ENCODE results near the gene PIP4K2A. TPM values are rescaled to one million over a fixed set of nuclear protein-coding genes. Genes with fewer than 3 reads are reported as not detected.

The PIP4K2A gene
- total RNA-seq, 1 experiment from 2014 or later: 24.2 TPM

GRCh38 chr10:22505911-22506685, 208.3 kb downstream of the PIP4K2A start:
- TF ChIP-seq CTCF (IDR thresholded peaks at IDR 0.05; ENCODE audit: unreplicated experiment): no peak
- H3K9me3 Mint-ChIP-seq (ENCODE audit: low read depth, unreplicated experiment): no peaks in the 10 kb centered on the region
- intact Hi-C loops (cut with micrococcal nuclease; ENCODE audit: unreplicated experiment): no loop called here
- no peak overlapping the region for H3K4me3 Mint-ChIP-seq (ENCODE audit: low read depth, unreplicated experiment)
- H3K27me3 Mint-ChIP-seq (ENCODE audit: unreplicated experiment): peaks cover 13% of the 10 kb centered on the region
- no peaks in the 10 kb centered on the region for H3K36me3 Mint-ChIP-seq (ENCODE audit: insufficient read depth, unreplicated experiment)
- no peaks in the 10 kb centered on the region for H3K4me1 Mint-ChIP-seq (ENCODE audit: low read depth, unreplicated experiment)
- no peak for DNase-seq
- H3K27ac Mint-ChIP-seq (ENCODE audit: unreplicated experiment): no peak overlapping the region
- no TSS peak for BruUV-seq (replicated peaks)
- CTCF ChIA-PET: no interaction called here

DNA sequence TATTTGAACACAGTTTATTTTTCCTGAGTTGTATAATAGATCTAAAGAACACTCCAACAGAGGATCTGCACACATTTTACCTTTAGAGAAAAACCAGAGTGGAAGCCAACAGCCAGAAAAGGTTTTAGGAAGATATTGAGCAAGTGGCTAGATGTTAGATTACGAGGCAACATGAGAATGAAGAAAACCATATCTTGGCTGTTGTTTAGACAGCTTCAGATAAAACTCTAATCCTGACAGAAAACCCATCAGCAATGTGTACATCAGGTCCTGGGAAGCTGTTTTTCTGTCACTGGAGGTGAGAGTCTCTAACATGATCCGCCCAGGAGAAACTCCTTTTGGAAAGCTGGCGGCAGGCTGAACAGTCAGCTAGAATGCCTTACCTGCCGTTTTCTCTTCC, 209.6 kb downstream of the PIP4K2A start:
- TF ChIP-seq CTCF (IDR thresholded peaks at IDR 0.05; ENCODE audit: unreplicated experiment): no peak
- H3K9me3 Mint-ChIP-seq (ENCODE audit: low read depth, unreplicated experiment): no peaks in the 10 kb centered on the region
- no peaks in the 10 kb centered on the region for H3K4me1 Mint-ChIP-seq (ENCODE audit: low read depth, unreplicated experiment)
- BruUV-seq (replicated peaks): no TSS peak
- H3K27ac Mint-ChIP-seq (ENCODE audit: unreplicated experiment): no peak overlapping the region
- no peaks in the 10 kb centered on the region for H3K36me3 Mint-ChIP-seq (ENCODE audit: insufficient read depth, unreplicated experiment)
- intact Hi-C loops (cut with micrococcal nuclease; ENCODE audit: unreplicated experiment): no loop called here
- no peak overlapping the region for H3K4me3 Mint-ChIP-seq (ENCODE audit: low read depth, unreplicated experiment)
- H3K27me3 Mint-ChIP-seq (ENCODE audit: unreplicated experiment): peaks cover 14% of the 10 kb centered on the region
- CTCF ChIA-PET: no interaction called here
- DNase-seq: no peak

DNA sequence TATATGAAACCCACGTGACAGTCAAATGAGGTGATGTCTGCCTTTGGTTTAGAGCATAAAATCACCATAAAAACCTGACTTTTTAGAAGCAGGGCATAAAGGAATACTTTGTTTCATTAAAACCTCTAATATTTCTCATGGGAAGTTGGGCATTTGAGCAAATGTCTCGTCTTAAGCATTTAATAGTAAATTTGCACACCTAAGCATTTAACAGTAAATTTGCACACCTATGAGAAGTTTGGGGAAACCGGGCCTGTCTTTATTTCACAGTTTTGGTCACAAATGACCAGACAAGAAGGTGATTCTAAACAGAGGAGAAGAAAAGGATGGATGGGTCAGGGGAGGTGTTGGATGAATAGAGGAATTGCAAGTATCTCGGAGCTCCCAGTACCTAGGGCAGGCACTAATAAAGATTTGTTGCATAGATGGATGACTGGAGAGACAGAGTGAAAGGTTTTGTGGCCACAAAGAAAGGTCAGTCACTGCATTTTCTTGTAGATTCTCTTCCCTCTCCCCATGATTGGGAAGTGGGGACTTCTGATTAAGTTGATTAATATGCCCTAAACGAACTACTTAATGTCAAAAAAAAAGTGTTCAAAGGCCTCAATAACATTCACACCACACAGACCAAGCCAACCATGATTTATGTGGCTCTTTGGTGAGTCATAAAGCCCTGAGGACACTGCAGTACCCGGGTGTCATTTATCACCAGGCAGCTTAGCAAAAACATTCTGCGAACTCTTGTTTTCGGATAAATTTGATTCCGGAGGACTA, 210.9 kb downstream of the PIP4K2A start:
- no TSS peak for BruUV-seq (replicated peaks)
- CTCF ChIA-PET: interaction anchor here (0.9 kb wide), 1 partner anchor 698 kb away, joined by 3 read pairs; no protein-coding TSS in a partner anchor
- no peak for TF ChIP-seq CTCF (IDR thresholded peaks at IDR 0.05; ENCODE audit: unreplicated experiment)
- H3K27ac Mint-ChIP-seq (ENCODE audit: unreplicated experiment): no peak overlapping the region
- no peaks in the 10 kb centered on the region for H3K9me3 Mint-ChIP-seq (ENCODE audit: low read depth, unreplicated experiment)
- H3K4me1 Mint-ChIP-seq (ENCODE audit: low read depth, unreplicated experiment): no peaks in the 10 kb centered on the region
- intact Hi-C loops (cut with micrococcal nuclease; ENCODE audit: unreplicated experiment): no loop called here
- no peaks in the 10 kb centered on the region for H3K36me3 Mint-ChIP-seq (ENCODE audit: insufficient read depth, unreplicated experiment)
- no peak overlapping the region for H3K4me3 Mint-ChIP-seq (ENCODE audit: low read depth, unreplicated experiment)
- DNase-seq: no peak
- peaks cover 27% of the 10 kb centered on the region for H3K27me3 Mint-ChIP-seq (ENCODE audit: unreplicated experiment)

GRCh38 chr10:22501863-22502262, 212.5 kb downstream of the PIP4K2A start:
- Mint-ChIP-seq H3K27me3 (ENCODE audit: unreplicated experiment) (peaks cover 42% of the 10 kb centered on the region), H3K4me3 (ENCODE audit: low read depth, unreplicated experiment) (no peak overlapping the region), H3K36me3 (ENCODE audit: insufficient read depth, unreplicated experiment) (no peaks in the 10 kb centered on the region), H3K27ac (ENCODE audit: unreplicated experiment) (no peak overlapping the region), H3K4me1 (ENCODE audit: low read depth, unreplicated experiment) (no peaks in the 10 kb centered on the region), H3K9me3 (ENCODE audit: low read depth, unreplicated experiment) (no peaks in the 10 kb centered on the region)
- DNase-seq: no peak
- BruUV-seq (replicated peaks): no TSS peak
- intact Hi-C loops (cut with micrococcal nuclease; ENCODE audit: unreplicated experiment): no loop called here
- no peak for TF ChIP-seq CTCF (IDR thresholded peaks at IDR 0.05; ENCODE audit: unreplicated experiment)
- CTCF ChIA-PET: no interaction called here

All from Calu3 (cell line).